Adipocyte (in vitro differentiated cells): ENCODE data around the gene CD9.
"Not testable (repeated sequence)": the region's sequence is repeated elsewhere in the genome, so short reads cannot be mapped to it uniquely, and the experiment has no call there.

Experiments used
- DNase-seq: peaks from one replicate; pipeline ENCODE4 v3.0.0-alpha.2; 2015; ENCODE audit warnings: low read depth
- H3K27me3 ChIP-seq: replicated peaks from 2 replicates; pipeline ENCODE4 v1.7.0; 2013; ENCODE audit warnings: mild to moderate bottlenecking, low read length, moderate library complexity; ENCODE audit not compliant: control insufficient read depth, insufficient read depth
- H3K36me3 ChIP-seq: 2 replicates; pipeline ENCODE4 v1.7.0; 2013; ENCODE audit warnings: low read length, mild to moderate bottlenecking, moderate library complexity; ENCODE audit not compliant: control insufficient read depth, insufficient read depth, severe bottlenecking
- H3K4me1 ChIP-seq: 2 replicates; pipeline ENCODE4 v1.7.0; 2013; ENCODE audit warnings: mild to moderate bottlenecking, low read length, moderate library complexity; ENCODE audit not compliant: control insufficient read depth, insufficient read depth
- H3K4me3 ChIP-seq: 2 replicates; pipeline ENCODE4 v1.7.0; 2013; ENCODE audit warnings: mild to moderate bottlenecking, low read length, moderate library complexity
- H3K9ac ChIP-seq: 2 replicates; pipeline ENCODE4 v1.7.0; 2013; ENCODE audit warnings: mild to moderate bottlenecking, low read length, moderate library complexity
- H3K9me3 ChIP-seq: 2 replicates; pipeline ENCODE4 v1.7.0; 2013; ENCODE audit warnings: mild to moderate bottlenecking, low read length, moderate library complexity; ENCODE audit not compliant: control insufficient read depth

The CD9 gene

GRCh38 chr12:6200256-6201212 lies at the start of gene CD9:
Gene CD9 (plus strand): TSS chr12:6200400. CDS start chr12:6200500, 100 bp downstream.
- peak; percentile 79 for DNase-seq
- Histone ChIP-seq H3K36me3 (no peaks in the 10 kb centered on the region), H3K4me3 (peak within 1 kb of the TSS; percentile 81), H3K4me1 (peaks cover 24% of the 10 kb centered on the region), H3K27me3 (no peaks in the 10 kb centered on the region), H3K9me3 (no peaks in the 10 kb centered on the region), H3K9ac (peak within 1 kb of the TSS; percentile 79)

- Histone ChIP-seq H3K4me3 (no peak overlapping the region), H3K36me3 (no peaks in the 10 kb centered on the region), H3K9ac (no peak overlapping the region)
These were observed 45.3 kb upstream of the CD9 start for GRCh38 chr12:6154730-6155459.

GRCh38 chr12:6157482-6157881 lies 42.7 kb upstream of the CD9 start:
- no peak overlapping the region for H3K4me3 ChIP-seq
- no peaks in the 10 kb centered on the region for H3K27me3 ChIP-seq
- no peak for DNase-seq
- no peak overlapping the region for H3K9ac ChIP-seq
- H3K9me3 ChIP-seq, result no peaks in the 10 kb centered on the region
- no peaks in the 10 kb centered on the region for H3K36me3 ChIP-seq
- peaks cover 8% of the 10 kb centered on the region for H3K4me1 ChIP-seq

More at GRCh38 chr12:6154730-6155459, 45.3 kb upstream of the CD9 start:
- no peaks in the 10 kb centered on the region for H3K27me3 ChIP-seq
- DNase-seq, result no peak
- H3K4me1 ChIP-seq, result no peaks in the 10 kb centered on the region
- H3K9me3 ChIP-seq, result no peaks in the 10 kb centered on the region

GRCh38 chr12:6158255-6158654 lies 41.9 kb upstream of the CD9 start:
- Histone ChIP-seq H3K4me1 (peaks cover 8% of the 10 kb centered on the region), H3K9me3 (no peaks in the 10 kb centered on the region), H3K27me3 (no peaks in the 10 kb centered on the region), H3K36me3 (no peaks in the 10 kb centered on the region), H3K9ac (no peak overlapping the region), H3K4me3 (no peak overlapping the region)
- no peak for DNase-seq

GRCh38 chr12:6158749-6159148 lies 41.5 kb upstream of the CD9 start:
- Histone ChIP-seq H3K27me3 (no peaks in the 10 kb centered on the region), H3K9ac (no peak overlapping the region), H3K4me3 (no peak overlapping the region), H3K36me3 (no peaks in the 10 kb centered on the region), H3K4me1 (peaks cover 8% of the 10 kb centered on the region), H3K9me3 (no peaks in the 10 kb centered on the region)
- no peak for DNase-seq

GRCh38 chr12:6159166-6160011 lies 40.8 kb upstream of the CD9 start:
- not testable (repeated sequence) for H3K36me3 ChIP-seq, H3K4me3 ChIP-seq, DNase-seq, H3K9me3 ChIP-seq, H3K4me1 ChIP-seq, H3K27me3 ChIP-seq, H3K9ac ChIP-seq

- not testable (repeated sequence) for H3K9me3 ChIP-seq, DNase-seq, H3K4me1 ChIP-seq, H3K36me3 ChIP-seq, H3K9ac ChIP-seq, H3K4me3 ChIP-seq, H3K27me3 ChIP-seq
These were observed 40.1 kb upstream of the CD9 start for GRCh38 chr12:6160049-6160649.

- Histone ChIP-seq H3K27me3 (no peaks in the 10 kb centered on the region), H3K9ac (no peak overlapping the region), H3K4me3 (no peak overlapping the region), H3K36me3 (no peaks in the 10 kb centered on the region), H3K9me3 (no peaks in the 10 kb centered on the region), H3K4me1 (peaks cover 8% of the 10 kb centered on the region)
- no peak for DNase-seq
These were observed 38.9 kb upstream of the CD9 start for GRCh38 chr12:6161124-6161882.

GRCh38 chr12:6163416-6164060 lies 36.7 kb upstream of the CD9 start:
- no peak overlapping the region for H3K9ac ChIP-seq
- DNase-seq, result no peak
- H3K27me3 ChIP-seq, result no peaks in the 10 kb centered on the region
- H3K9me3 ChIP-seq, result no peaks in the 10 kb centered on the region
- no peak overlapping the region for H3K4me3 ChIP-seq
- H3K36me3 ChIP-seq, result no peaks in the 10 kb centered on the region
- peaks cover 25% of the 10 kb centered on the region for H3K4me1 ChIP-seq

GRCh38 chr12:6165395-6165794 lies 34.8 kb upstream of the CD9 start:
- Histone ChIP-seq H3K36me3 (no peaks in the 10 kb centered on the region), H3K27me3 (no peaks in the 10 kb centered on the region), H3K9me3 (no peaks in the 10 kb centered on the region), H3K4me3 (no peak overlapping the region), H3K4me1 (peaks cover 28% of the 10 kb centered on the region), H3K9ac (no peak overlapping the region)
- DNase-seq, result peak; percentile 61
